GM12864 (cell line): Measurements from ENCODE around the gene ZNF880.

Experiments used
- DNase-seq: peaks from one replicate; pipeline ENCODE4 v3.0.0-alpha.2; 2011; ENCODE audit warnings: low read depth
- H3K4me3 ChIP-seq: 2 replicates; pipeline ENCODE4 v1.5.1; 2011; ENCODE audit warnings: mild to moderate bottlenecking, low read depth, low read length, control low read depth
- TF ChIP-seq, protein P1 (sequence below): IDR thresholded peaks from 2 replicates; pipeline ENCODE4 v1.5.1; 2011; ENCODE audit warnings: low read depth, mild to moderate bottlenecking, moderate library complexity, low read length, control low read depth, inconsistent platforms; ENCODE audit errors: missing control alignments

ZNF880 gene

DNA sequence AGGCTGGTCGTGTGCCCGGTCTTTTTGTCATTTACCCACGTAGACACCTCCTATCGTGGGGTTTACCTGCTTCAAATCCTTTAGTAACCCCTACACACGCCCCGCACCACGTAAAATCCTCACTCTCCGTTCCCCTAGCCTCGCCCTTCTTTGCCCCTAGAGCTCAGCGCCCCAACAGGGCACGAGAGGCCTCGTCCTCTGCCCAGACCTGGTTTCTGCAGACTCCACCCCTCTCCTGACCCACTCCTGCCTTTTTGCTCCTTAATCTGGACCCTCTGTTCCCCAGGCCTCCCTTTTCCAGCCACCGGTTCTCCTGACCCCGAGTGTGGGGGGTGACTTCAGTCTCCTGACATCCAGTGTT is 28.3 kb downstream of the ZNF880 start:
- peak overlapping the region; percentile 73 for H3K4me3 ChIP-seq
- no peak for DNase-seq
- TF ChIP-seq, protein P1, sequence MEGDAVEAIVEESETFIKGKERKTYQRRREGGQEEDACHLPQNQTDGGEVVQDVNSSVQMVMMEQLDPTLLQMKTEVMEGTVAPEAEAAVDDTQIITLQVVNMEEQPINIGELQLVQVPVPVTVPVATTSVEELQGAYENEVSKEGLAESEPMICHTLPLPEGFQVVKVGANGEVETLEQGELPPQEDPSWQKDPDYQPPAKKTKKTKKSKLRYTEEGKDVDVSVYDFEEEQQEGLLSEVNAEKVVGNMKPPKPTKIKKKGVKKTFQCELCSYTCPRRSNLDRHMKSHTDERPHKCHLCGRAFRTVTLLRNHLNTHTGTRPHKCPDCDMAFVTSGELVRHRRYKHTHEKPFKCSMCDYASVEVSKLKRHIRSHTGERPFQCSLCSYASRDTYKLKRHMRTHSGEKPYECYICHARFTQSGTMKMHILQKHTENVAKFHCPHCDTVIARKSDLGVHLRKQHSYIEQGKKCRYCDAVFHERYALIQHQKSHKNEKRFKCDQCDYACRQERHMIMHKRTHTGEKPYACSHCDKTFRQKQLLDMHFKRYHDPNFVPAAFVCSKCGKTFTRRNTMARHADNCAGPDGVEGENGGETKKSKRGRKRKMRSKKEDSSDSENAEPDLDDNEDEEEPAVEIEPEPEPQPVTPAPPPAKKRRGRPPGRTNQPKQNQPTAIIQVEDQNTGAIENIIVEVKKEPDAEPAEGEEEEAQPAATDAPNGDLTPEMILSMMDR = no peak

DNA sequence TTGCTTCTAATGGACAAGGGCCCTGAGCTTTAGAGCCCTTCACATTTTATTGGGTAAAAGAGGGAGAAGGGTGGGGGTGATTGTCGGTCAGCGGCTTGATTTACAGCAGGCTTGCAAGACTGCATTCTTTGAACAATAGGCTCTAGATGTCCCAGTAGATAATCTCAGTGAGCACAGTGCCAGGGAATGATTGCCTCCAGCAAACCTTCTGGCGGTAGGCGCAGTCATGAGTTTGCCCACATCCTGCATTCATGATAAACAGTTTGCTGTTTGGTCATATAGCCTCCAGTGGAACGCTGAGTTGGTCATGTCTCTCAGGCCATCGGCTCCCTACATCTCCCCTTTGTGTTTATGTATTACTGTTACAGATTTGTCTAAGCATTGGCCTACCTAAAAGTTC is 40.6 kb downstream of the ZNF880 start:
- no peak for DNase-seq
- TF ChIP-seq, protein P1 = no peak

DNA sequence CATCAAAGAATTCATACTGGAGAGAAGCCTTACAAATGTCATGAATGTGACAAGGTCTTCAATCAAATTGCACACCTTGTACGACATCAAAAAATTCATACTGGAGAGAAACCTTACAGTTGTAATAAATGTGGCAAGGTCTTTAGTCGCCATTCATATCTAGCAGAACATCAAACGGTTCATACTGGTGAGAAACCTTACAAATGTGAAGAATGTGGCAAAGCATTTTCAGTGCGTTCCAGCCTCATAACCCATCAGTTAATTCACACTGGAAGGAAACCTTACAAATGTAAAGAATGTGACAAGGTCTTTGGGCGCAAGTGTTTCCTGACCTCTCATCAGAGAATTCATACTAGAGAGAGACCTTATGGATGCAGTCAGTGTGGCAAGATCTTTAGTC is 46.0 kb downstream of the ZNF880 start:
- TF ChIP-seq, protein P1 = no peak
- no peak for DNase-seq
- no peak overlapping the region for H3K4me3 ChIP-seq

More for the DNA sequence above, 40.6 kb downstream of the ZNF880 start:
- no peak overlapping the region for H3K4me3 ChIP-seq

DNA sequence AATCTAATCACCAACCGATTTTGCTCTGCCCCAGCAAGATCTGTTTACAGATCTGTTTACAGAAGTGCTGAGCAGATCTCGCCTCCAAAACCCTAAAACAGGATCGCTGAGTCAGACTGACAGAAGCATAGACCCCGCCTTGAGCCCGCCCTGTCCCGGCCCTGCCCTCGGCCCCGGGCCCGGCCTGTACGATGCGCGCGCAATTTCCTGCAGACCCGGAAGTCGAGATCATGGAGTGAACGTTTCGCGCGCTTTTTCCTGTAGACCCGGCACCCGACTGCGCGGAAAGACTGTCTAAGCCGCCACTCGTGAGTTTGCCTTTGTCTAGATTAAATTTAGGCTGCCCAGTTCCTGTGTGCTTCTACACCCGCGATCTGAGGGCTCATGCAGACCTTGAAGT is 59.2 kb downstream of the ZNF880 start, which contains the start of gene ZNF534:
ZNF534 (plus strand) TSS at position 212 of the 400 bp plus-strand sequence. CDS start 2,327 bp downstream, outside the sequence.
- no peak within 1 kb of the TSS for H3K4me3 ChIP-seq
- TF ChIP-seq, protein P1 = no peak
- DNase-seq = no peak
